SKM-1 treated with dmso at 0.1 percent for 144 hours (cell line): ENCODE data around the gene GNAS-AS1.

Experiments used
- DNase-seq: peaks from one replicate; lab custom pipeline; 2025; ENCODE audit not compliant: unreplicated experiment; lab: John Stamatoyannopoulos, UW

Gene GNAS-AS1

GRCh38 chr20:58886546-58886945 lies 35.8 kb upstream of the GNAS-AS1 start:
- DNase-seq: no peak

- DNase-seq: no peak
Measured at GRCh38 chr20:58884966-58885365, 34.3 kb upstream of the GNAS-AS1 start.

DNA sequence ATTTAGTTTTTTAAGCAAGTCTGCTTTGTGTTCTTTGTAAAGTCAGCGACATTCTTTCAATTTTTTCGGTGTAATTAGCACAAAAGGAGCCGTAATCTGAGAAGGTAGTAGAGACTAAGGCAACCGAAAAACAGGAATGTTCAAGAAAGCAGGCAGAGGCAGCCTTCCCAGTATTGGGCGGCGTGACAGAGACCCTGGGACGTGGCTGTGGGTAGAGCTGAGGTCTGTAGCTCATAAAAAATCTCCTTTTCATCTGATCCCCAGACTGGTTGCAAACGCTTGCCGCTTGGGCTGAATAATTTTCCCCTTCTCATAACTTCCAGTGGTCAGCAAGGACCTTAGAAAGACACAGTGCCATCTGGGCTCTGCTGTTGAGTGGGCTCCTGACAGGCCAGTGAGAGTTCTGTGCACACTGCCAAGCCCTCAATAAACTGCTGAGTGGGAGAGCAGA lies 32.6 kb upstream of the GNAS-AS1 start:
- DNase-seq: no peak

DNA sequence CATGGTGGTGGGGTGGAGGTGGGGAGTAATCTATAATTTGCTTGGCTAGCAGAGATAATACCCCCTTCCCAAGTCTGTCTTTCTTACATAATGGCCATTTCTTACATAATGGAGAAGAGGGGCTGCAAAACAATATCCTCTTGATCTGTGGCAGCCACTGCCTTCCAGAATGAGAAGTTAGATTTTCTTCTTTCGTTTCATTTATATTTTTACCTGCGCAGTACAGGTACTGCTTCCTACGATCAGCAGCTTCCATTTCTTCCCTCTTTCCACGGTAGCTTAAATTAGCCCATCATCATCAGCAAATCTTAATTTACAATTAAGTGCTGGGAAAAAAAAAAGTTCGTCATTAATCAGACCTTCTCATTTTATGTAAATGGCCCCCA lies 32.0 kb upstream of the GNAS-AS1 start:
- DNase-seq: no peak

DNA sequence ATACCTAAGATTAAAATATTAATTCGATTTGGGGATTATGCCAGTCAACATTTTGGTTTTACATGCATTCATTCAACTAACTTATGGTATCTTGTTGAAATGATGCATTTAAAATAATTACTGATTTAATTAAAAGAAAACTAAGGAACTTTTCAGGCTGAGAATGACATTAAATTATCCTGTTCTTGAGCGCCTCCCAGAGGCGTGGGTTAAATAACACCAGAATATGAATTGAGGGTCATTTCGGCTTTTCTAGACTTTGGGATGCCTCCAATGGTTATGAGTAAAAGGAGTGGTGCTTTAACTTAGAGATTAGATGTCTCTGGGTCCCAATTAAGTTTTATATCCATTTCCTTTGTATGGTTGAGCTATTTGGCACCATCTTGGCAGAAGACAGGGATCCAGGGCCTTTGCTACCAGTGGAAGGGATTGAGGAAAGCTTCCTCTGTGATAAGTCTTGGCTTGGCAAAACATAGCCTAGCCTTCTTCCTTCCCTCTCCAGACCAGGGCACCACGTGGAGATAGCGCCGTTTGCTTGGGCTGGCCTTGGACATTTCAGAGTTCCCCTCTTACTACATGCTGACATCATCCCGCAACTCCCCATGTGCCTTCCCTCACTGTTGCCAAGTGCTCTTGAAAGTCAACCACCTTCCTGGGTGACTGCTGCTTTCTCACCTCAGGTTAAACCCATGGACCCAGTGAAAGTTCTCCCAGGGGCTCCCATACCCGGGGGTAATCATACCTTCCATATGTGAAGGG lies 30.5 kb upstream of the GNAS-AS1 start:
- no peak for DNase-seq

- DNase-seq: no peak
Measured at GRCh38 chr20:58880441-58880840, 29.7 kb upstream of the GNAS-AS1 start.

- no peak for DNase-seq
Measured at GRCh38 chr20:58878399-58878798, 27.7 kb upstream of the GNAS-AS1 start.

- no peak for DNase-seq
Measured at GRCh38 chr20:58877976-58878360, 27.3 kb upstream of the GNAS-AS1 start.

- no peak for DNase-seq
Measured at GRCh38 chr20:58877050-58877975, 26.6 kb upstream of the GNAS-AS1 start.

- DNase-seq: no peak
Measured at GRCh38 chr20:58876437-58876836, 25.7 kb upstream of the GNAS-AS1 start.

- DNase-seq: no peak
Measured at GRCh38 chr20:58875541-58876134, 24.9 kb upstream of the GNAS-AS1 start.

DNA sequence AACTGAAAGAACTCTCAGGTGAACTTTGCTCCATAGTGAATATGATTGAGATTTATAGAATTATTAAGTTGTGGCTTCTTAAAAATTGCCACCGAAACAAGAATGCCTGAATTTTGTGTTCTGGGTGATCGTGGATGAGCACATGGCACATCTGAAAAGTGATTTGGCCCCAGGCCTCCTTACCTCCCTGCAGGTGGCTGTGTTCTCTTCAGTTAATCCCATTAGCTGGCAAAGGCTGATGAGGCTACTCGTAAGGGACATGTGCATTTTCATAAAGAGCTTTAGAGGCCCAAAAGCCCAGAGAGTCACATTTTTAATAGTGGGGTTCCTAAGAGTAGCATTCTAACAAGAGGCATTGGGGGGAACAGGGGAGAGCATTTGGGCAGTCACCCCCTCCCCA lies 24.4 kb upstream of the GNAS-AS1 start:
- no peak for DNase-seq

DNA sequence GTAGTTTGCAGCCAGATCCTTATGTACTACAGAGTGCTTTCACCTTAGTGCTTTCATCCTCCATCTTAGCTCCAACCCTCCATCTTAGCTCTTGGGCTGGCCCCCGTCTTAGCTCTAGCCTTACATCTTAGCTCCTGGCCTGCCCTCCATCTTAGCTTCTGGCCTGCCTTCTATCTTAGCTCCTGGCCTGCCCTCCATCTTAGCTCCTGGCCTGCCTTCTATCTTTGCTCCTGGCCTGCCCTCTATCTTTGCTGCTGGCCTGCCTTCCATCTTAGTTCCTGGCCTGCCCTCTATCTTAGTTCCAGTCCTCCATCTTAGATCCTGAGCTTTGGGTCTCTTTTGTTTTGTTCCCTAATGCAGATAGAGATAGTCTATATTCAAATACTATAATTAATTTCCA lies 23.8 kb upstream of the GNAS-AS1 start:
- no peak for DNase-seq

- DNase-seq: no peak
Measured at GRCh38 chr20:58871533-58872102, 20.9 kb upstream of the GNAS-AS1 start.

GRCh38 chr20:58870293-58871014 lies 19.8 kb upstream of the GNAS-AS1 start:
- peak; percentile 29 for DNase-seq

DNA sequence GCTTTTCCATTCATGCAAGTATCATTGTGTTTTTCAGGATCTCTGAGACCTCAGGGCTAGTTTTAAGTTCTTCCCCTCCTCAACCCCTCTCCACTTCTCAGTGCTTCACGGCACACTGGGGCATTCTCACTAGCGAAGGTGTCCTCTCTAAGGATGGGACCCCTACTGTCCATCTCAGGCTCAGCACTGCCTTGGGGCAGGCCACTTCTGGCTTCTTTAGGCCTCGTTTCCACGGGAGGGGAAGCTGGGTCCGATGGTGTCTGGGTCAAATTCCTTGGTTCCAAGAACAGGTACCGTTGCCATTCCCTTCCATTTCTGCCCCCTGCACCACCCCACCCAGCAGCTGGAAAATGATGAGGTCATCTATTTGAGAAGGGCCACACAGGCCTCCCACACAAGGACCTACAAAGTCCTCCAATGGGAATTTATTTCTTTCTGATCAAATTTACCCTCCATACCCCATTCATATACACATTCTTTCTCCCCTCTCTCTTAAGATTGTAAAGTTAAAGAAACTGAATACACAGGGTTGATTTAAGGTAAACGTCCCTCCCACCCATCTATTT lies 19.0 kb upstream of the GNAS-AS1 start:
- no peak for DNase-seq

- no peak for DNase-seq
Measured at GRCh38 chr20:58868795-58869194, 18.1 kb upstream of the GNAS-AS1 start.

- no peak for DNase-seq
Measured at GRCh38 chr20:58867211-58867610, 16.5 kb upstream of the GNAS-AS1 start.

DNA sequence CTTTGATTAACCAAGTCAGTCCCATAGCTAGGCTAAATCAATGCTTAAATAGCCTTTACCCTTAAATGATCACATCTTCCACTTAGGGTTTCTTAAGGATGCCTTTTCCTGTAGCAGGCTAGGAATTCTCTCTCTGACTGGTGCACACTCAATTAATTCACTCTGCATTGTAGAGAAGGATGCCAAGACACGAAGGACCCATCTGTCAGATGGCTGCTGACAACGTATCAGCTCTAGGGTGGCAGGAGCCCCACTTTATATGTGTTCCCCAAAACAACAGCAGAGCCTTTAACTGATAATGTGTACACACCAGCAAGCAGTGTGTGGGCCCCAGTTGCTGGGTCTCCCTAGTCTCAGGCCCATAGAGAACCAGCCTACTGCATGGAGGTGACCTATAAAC lies 15.1 kb upstream of the GNAS-AS1 start:
- DNase-seq: no peak

GRCh38 chr20:58864346-58864745 lies 13.6 kb upstream of the GNAS-AS1 start:
- no peak for DNase-seq
